IPS-18c (cell line): ENCODE data around the gene MUC5AC.
"Not testable (repeated sequence)": the region's sequence is repeated elsewhere in the genome, so short reads cannot be mapped to it uniquely, and the experiment has no call there.

Experiments
- H3K4me3 ChIP-seq: 2 replicates; pipeline ENCODE4 v1.7.0; 2013; ENCODE audit warnings: low read depth, mild to moderate bottlenecking, low read length, moderate library complexity; ENCODE audit not compliant: insufficient read depth
- H3K9me3 ChIP-seq: one replicate; pipeline ENCODE4 v1.6.1; 2013; ENCODE audit warnings: mild to moderate bottlenecking, low read length, moderate library complexity; ENCODE audit not compliant: control insufficient read depth, insufficient read depth

MUC5AC gene

DNA sequence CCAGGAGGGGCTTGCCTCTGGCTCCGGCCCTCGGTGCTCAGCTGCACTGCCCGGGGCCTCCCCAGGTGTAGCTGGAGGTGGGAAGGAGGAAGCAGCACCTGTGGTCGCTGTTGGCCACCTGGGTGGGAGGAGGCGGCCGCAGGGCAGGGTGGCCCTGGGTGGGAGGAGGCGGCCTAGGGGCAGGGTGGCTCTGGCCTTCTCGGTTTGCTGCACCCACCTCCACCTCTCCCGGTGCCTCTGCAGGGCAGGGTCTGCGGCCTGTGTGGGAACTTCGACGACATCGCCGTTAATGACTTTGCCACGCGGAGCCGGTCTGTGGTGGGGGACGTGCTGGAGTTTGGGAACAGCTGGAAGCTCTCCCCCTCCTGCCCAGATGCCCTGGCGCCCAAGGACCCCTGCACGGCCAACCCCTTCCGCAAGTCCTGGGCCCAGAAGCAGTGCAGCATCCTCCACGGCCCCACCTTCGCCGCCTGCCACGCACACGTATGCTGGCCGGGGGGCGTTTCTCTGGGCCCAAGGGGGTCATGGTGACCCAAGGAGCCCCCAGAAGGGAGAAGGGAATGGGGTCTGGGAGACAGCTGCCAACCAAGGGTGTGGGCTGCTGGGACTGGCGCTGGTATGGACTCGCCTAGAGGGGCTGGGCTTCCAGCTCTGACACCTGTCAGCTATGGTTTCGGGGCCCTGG, 20.6 kb downstream of the MUC5AC start:
- H3K4me3 ChIP-seq: no peak overlapping the region
- H3K9me3 ChIP-seq: no peaks in the 10 kb centered on the region

DNA sequence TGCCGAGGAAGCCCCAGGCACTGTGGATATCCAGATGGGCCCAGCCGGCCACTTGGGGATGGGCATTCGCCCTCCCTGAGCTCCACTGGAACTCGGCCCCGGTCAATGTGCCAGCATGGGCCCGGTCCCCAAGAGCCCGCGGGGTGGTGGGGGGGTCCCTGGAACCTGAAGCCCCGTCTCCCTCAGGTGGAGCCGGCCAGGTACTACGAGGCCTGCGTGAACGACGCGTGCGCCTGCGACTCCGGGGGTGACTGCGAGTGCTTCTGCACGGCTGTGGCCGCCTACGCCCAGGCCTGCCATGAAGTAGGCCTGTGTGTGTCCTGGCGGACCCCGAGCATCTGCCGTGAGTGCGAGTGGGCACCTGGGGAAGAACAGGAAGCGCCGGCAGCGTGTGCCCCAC, 21.2 kb downstream of the MUC5AC start:
- H3K4me3 ChIP-seq: no peak overlapping the region

DNA sequence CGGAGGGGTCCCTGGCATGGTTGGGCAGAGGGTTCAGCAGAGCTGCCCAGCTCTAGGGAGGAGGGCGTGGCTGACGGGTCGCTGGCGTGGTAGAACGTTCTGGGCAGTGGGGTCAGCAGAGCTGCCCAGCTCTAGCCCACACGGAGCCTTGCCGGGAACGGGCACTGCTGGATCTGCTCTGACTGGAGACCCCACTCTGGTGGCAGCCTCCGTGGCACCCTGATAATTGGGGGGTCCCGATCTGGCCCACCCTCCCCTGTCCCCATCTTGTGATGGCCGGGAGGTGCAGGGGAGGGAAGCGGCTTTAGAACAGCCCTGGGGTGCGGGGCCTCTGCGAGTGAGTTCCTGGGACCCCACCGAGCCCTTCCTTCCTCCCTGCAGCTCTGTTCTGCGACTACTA, 21.9 kb downstream of the MUC5AC start:
- H3K9me3 ChIP-seq: no peaks in the 10 kb centered on the region
- no peak overlapping the region for H3K4me3 ChIP-seq

More for the DNA sequence above, 21.2 kb downstream of the MUC5AC start:
- no peaks in the 10 kb centered on the region for H3K9me3 ChIP-seq

DNA sequence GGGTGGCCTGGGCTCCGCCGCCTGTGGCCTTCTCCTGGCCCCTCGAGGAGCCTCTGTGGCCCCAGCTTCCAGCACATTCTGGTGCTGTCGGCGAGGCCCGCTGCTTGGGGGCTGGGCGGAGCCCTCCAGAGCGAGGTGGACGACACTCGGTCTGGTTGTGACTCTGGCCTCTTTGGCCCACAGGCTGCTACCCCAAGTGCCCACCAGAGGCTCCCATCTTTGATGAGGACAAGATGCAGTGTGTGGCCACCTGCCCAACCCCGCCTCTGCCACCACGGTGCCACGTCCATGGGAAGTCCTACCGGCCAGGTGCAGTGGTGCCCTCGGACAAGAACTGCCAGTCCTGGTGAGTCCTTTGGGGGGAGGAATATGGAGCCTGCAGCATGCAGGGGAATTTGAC, 22.4 kb downstream of the MUC5AC start:
- H3K9me3 ChIP-seq: no peaks in the 10 kb centered on the region
- H3K4me3 ChIP-seq: no peak overlapping the region

DNA sequence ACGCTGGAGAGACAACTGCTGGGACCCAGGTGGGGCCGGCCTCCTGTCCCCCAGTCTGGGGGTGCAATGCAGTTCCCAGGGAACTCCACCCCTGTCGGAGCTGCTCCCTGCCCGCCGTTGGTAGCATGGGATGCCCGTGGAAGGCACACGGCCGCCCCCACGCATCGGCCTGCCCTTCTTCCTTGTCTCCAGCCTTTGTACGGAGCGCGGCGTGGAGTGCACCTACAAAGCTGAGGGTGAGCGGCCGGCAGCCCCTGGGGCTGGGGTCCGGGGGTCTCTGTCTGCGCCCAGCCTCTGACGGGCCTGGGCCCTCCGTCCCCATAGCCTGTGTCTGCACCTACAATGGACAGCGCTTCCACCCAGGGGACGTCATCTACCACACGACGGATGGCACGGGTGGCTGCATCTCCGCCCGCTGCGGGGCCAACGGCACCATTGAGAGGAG, 23.2 kb downstream of the MUC5AC start:
- H3K4me3 ChIP-seq: no peak overlapping the region
- no peaks in the 10 kb centered on the region for H3K9me3 ChIP-seq

DNA sequence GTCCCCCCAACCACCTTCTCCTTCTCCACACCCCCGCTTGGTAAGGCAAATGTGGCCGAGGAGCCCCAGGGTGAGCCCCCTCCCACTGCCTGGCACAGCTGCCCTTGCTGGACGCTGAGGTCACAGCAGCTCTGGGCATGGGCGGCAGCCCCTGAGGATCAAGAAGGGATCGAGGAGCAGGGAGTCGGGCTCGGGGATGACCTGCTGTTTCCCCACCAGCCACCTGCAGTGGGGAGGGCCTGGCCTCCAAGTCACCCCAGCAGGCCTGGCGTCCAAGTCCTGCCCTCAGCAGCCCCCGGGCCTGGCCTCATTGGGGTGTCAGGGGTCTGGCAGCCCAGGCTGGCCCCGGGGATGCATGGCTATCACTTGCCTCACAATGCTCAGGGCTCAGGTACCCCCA, 23.7 kb downstream of the MUC5AC start:
- Histone ChIP-seq H3K9me3 (no peaks in the 10 kb centered on the region), H3K4me3 (no peak overlapping the region)

DNA sequence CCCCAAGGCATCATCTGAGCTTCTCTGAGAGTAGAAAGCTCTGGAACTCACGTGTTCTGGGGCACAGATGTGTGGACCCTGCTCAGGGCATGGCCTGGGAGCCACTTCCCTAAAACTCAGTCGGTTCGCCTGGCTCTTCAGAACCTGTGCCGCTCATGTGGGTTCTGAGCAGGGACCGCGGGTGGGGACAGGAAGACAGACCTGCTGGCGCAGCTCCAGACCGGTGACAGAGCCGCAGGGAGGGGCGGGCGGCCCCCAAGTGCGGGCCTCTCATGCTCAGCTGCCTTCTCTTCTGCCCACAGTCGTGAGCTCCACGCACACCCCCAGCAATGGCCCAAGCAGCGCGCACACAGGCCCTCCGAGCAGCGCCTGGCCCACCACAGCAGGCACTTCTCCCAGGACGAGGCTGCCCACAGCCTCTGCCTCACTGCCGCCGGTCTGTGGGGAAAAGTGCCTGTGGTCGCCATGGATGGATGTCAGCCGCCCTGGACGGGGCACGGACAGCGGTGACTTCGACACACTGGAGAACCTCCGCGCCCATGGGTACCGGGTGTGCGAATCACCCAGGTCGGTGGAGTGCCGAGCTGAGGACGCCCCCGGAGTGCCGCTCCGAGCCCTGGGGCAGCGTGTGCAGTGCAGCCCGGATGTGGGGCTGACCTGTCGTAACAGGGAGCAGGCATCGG, 24.2 kb downstream of the MUC5AC start:
- H3K4me3 ChIP-seq: no peak overlapping the region
- H3K9me3 ChIP-seq: no peaks in the 10 kb centered on the region

DNA sequence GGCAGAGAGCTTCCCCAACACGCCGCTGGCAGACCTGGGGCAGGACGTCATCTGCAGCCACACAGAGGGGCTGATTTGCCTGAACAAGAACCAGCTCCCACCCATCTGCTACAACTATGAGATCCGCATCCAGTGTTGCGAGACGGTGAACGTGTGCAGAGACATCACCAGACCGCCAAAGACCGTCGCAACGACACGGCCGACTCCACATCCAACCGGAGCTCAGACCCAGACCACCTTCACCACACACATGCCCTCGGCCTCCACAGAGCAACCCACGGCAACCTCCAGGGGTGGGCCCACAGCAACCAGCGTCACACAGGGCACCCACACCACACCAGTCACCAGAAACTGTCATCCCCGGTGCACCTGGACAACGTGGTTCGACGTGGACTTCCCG, 26.4 kb downstream of the MUC5AC start:
- H3K4me3 ChIP-seq, H3K9me3 ChIP-seq: not testable (repeated sequence)

DNA sequence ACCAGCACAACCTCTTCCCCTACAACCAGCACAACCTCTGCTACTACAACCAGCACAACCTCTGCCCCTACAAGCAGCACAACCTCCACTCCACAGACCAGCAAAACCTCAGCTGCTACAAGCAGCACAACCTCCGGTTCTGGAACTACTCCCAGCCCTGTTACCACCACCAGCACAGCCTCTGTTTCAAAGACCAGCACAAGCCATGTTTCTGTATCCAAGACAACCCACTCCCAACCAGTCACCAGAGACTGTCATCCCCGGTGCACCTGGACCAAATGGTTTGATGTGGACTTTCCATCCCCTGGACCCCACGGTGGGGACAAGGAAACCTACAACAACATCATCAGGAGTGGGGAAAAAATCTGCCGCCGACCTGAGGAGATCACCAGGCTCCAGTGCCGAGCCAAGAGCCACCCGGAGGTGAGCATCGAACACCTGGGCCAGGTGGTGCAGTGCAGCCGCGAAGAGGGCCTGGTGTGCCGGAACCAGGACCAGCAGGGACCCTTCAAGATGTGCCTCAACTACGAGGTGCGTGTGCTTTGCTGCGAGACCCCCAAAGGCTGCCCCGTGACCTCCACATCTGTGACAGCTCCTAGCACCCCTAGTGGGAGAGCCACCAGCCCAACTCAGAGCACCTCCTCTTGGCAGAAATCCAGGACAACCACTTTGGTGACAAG, 30.8 kb downstream of the MUC5AC start:
- not testable (repeated sequence) for H3K4me3 ChIP-seq, H3K9me3 ChIP-seq

DNA sequence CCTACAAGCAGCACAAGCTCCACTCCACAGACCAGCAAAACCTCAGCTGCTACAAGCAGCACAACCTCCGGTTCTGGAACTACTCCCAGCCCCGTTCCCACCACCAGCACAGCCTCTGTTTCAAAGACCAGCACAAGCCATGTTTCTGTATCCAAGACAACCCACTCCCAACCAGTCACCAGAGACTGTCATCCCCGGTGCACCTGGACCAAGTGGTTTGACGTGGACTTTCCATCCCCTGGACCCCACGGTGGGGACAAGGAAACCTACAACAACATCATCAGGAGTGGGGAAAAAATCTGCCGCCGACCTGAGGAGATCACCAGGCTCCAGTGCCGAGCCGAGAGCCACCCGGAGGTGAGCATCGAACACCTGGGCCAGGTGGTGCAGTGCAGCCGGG, 32.1 kb downstream of the MUC5AC start:
- not testable (repeated sequence) for H3K4me3 ChIP-seq, H3K9me3 ChIP-seq

DNA sequence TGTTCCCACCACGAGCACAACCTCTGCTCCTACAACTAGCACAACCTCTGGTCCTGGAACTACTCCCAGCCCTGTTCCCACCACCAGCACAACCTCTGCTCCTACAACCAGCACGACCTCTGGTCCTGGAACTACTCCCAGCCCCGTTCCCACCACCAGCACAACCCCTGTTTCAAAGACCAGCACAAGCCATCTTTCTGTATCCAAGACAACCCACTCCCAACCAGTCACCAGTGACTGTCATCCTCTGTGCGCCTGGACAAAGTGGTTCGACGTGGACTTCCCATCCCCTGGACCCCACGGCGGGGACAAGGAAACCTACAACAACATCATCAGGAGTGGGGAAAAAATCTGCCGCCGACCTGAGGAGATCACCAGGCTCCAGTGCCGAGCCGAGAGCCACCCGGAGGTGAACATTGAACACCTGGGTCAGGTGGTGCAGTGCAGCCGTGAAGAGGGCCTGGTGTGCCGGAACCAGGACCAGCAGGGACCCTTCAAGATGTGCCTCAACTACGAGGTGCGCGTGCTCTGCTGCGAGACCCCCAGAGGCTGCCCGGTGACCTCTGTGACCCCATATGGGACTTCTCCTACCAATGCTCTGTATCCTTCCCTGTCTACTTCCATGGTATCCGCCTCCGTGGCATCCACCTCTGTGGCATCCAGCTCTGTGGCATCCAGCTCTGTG, 34.2 kb downstream of the MUC5AC start:
- H3K4me3 ChIP-seq: not testable (repeated sequence)

DNA sequence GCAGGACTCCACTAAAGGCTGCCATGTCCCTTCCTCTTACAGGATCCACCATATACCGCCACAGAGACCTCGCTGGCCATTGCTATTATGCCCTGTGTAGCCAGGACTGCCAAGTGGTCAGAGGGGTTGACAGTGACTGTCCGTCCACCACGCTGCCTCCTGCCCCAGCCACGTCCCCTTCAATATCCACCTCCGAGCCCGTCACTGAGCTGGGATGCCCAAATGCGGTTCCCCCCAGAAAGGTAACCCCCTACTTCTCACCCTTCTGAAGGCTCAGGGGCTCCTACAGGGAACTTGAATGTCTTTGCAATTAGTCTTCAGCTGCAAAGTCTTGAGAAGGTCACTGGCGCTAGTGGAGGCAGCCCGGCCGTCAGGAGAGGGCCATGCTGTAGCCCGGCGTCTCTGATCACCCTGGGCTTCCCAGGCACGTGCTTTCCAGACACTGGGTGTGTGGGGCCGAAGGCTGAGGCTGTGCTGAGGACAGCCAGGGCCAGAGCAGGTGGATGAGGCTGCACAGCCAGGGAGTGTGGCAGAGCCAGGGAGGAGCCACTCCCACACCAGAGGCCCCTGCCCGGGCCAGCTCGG, 35.1 kb downstream of the MUC5AC start:
- H3K9me3 ChIP-seq: peaks cover 2% of the 10 kb centered on the region
- no peak overlapping the region for H3K4me3 ChIP-seq

More for the DNA sequence above, 34.2 kb downstream of the MUC5AC start:
- H3K9me3 ChIP-seq: not testable (repeated sequence)

DNA sequence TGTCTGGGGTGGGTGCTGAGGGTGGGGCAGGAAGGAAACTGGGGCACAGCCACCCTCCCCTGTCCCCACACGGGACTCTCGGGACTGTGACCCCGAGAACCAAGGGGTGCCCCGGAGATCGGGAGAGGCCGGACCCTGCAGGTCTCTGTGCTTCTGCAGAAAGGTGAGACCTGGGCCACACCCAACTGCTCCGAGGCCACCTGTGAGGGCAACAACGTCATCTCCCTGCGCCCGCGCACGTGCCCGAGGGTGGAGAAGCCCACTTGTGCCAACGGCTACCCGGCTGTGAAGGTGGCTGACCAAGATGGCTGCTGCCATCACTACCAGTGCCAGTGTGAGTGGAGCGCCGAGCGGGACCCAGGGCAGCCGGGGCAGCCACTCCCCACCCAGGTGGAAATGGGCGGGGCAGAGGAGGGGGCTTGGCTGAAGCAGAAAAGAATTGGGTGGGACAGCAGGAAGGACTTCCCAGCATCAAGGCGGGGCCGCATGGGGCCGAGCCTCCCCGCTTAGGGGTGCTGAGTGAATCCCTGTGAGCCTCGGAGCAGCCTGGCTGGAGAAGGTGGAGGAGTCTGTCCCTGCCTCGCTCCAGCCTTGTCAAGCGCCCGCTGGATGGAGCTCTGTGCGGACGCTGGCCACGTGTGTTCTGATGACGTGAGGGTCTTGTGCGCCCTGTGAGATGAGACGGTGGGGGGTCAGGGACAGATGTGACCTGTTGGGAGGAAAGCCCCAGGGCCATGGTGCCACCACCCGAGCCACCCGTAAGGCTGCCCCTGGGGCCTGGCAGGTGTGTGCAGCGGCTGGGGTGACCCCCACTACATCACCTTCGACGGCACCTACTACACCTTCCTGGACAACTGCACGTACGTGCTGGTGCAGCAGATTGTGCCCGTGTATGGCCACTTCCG, 35.8 kb downstream of the MUC5AC start:
- H3K4me3 ChIP-seq: no peak overlapping the region
- H3K9me3 ChIP-seq: no peaks in the 10 kb centered on the region

DNA sequence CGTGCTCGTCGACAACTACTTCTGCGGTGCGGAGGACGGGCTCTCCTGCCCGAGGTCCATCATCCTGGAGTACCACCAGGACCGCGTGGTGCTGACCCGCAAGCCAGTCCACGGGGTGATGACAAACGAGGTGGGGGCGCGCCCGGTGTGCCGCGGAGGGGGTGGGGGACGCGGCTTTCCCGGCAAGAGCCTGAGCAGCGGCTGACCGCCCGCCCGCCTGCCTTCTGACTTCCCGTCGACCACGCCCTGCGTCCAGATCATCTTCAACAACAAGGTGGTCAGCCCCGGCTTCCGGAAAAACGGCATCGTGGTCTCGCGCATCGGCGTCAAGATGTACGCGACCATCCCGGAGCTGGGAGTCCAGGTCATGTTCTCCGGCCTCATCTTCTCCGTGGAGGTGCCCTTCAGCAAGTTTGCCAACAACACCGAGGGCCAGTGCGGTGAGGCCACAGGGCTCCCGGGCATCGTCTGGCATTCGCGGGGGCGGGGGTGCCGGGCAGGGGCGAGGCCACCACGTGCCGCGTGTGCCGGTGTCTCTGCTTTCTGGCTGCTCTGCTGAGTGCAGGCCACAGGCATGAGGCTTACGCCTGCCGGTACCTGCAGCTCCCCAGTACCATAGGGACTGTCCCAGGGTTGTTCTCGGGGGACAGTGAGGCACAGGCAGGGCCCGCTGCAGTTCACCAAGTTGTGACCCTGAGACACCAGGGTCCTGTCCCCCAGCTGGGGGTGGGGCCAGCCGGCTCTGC, 36.7 kb downstream of the MUC5AC start:
- Histone ChIP-seq H3K9me3 (no peaks in the 10 kb centered on the region), H3K4me3 (no peak overlapping the region)

DNA sequence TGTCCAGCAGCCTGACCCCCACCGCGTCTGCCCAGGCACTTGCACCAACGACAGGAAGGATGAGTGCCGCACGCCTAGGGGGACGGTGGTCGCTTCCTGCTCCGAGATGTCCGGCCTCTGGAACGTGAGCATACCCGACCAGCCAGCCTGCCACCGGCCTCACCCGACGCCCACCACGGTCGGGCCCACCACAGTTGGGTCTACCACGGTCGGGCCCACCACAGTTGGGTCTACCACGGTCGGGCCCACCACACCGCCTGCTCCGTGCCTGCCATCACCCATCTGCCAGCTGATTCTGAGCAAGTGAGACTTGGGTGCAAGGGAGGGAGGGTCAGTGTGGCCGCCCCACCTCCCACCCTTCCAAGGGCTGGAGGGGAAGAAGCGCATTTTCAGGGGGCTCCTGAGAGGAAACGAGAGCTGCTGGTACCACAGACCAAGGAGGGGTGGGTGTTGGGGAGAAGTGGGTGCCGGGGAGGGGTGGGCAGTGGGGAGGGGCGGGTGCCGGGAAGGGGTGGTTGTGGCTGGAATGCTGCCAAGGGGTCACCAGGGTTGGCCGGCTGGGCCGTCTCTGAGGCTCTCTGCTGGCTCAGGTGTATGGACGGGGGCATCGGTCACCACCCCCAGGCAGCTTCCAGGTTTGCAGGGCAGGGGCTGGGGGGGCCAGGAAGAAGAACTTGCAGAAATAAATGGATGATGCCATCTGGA, 37.4 kb downstream of the MUC5AC start:
- Histone ChIP-seq H3K9me3 (no peaks in the 10 kb centered on the region), H3K4me3 (no peak overlapping the region)
